ENCODE measurements around the gene GRM2. TPM values are rescaled to one million over a fixed set of nuclear protein-coding genes. Genes with fewer than 3 reads are reported as not detected.
A peak's percentile ranks its signal among the peaks of the same experiment; 100 is the strongest.
"Not testable (repeated sequence)": the region's sequence is repeated elsewhere in the genome, so short reads cannot be mapped to it uniquely, and the experiment has no call there.

The GRM2 gene
- total RNA-seq, 2 experiments from 2014 or later = 0.06 to 0.29 TPM

DNA sequence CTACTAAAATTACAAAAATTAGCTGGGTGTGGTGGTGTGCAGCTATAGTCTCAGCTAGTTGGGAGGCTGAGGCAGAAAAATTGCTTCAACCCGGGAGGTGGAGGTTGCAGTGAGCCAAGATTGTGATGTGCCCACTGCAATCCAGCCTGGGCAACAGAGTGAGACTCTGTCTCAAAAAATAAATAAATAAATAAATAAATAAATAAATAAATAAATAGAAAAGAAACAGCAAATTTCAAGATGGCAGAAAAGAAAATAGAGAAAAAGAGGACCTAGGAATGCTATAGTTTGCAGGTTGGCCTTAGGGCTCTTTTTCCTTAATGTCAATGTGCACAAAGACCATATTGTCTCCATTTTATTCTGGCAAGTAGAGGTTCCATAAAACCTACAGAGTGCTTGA, 44.0 kb downstream of the GRM2 start:
- Histone ChIP-seq H3K27ac (ENCODE audit: low read depth, low read length, poor library complexity, severe bottlenecking) (no peak overlapping the region), H2AFZ (ENCODE audit: low read length) (no peak overlapping the region), H3K9me2 (ENCODE audit: insufficient read depth, low read length) (no peaks in the 10 kb centered on the region), H3K36me3 (ENCODE audit: insufficient read depth, low read length) (no peaks in the 10 kb centered on the region), H3K4me3 (ENCODE audit: low read depth, low read length, poor library complexity, severe bottlenecking) (no peak overlapping the region), H3K4me1 (ENCODE audit: insufficient read depth, low read length, poor library complexity, severe bottlenecking) (no peaks in the 10 kb centered on the region), H3K79me2 (ENCODE audit: insufficient read depth, low read depth, low read length) (no peaks in the 10 kb centered on the region), H3K4me2 (ENCODE audit: low read length) (no peak overlapping the region), H3K9me3 (ENCODE audit: low read length) (peaks cover 12% of the 10 kb centered on the region), H4K20me1 (ENCODE audit: insufficient read depth, low read length) (no peaks in the 10 kb centered on the region)
- intact Hi-C loops (cut with micrococcal nuclease; ENCODE audit: unreplicated experiment) = no loop called here
- DNase-seq (ENCODE audit: low spot score) = no peak
- no TSS peak for BruUV-seq (replicated peaks)
- no peak for TF ChIP-seq EZH2phosphoT487 (IDR thresholded peaks at IDR 0.05; ENCODE audit: borderline replicate concordance, low read depth, low read length)
- TF ChIP-seq, protein P1, sequence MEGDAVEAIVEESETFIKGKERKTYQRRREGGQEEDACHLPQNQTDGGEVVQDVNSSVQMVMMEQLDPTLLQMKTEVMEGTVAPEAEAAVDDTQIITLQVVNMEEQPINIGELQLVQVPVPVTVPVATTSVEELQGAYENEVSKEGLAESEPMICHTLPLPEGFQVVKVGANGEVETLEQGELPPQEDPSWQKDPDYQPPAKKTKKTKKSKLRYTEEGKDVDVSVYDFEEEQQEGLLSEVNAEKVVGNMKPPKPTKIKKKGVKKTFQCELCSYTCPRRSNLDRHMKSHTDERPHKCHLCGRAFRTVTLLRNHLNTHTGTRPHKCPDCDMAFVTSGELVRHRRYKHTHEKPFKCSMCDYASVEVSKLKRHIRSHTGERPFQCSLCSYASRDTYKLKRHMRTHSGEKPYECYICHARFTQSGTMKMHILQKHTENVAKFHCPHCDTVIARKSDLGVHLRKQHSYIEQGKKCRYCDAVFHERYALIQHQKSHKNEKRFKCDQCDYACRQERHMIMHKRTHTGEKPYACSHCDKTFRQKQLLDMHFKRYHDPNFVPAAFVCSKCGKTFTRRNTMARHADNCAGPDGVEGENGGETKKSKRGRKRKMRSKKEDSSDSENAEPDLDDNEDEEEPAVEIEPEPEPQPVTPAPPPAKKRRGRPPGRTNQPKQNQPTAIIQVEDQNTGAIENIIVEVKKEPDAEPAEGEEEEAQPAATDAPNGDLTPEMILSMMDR (conservative IDR thresholded peaks at IDR 0.05; ENCODE audit: low read length) = no peak
- POLR2A ChIA-PET = no interaction called here
- CTCF ChIA-PET (ENCODE audit: unreplicated experiment) = no interaction called here

DNA sequence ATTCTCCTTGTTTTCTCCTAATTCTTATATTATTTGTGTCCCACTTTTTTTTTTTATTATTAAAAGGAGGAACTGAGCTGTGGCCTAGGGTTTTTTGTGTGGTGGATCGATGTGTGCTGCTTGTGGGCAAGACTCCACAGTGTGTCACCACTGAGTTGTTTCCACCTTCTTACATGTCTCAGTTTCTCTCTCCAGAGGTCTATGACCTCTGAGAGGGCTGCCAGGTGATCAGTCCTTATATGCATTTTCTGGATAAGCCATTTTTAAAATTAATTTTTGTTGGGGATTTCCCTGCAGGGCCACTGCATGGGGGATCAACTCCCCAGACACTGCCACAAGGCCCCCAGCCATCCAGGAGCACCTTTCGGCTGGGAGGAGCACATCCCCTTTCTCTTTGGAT, 44.4 kb downstream of the GRM2 start:
- CTCF ChIA-PET (ENCODE audit: unreplicated experiment) = no interaction called here
- no peaks in the 10 kb centered on the region for H3K36me3 ChIP-seq (ENCODE audit: insufficient read depth, low read length)
- POLR2A ChIA-PET = interaction anchor here (0.6 kb wide), 1 partner anchor 13 kb away, joined by 4 read pairs; no protein-coding TSS in a partner anchor

DNA sequence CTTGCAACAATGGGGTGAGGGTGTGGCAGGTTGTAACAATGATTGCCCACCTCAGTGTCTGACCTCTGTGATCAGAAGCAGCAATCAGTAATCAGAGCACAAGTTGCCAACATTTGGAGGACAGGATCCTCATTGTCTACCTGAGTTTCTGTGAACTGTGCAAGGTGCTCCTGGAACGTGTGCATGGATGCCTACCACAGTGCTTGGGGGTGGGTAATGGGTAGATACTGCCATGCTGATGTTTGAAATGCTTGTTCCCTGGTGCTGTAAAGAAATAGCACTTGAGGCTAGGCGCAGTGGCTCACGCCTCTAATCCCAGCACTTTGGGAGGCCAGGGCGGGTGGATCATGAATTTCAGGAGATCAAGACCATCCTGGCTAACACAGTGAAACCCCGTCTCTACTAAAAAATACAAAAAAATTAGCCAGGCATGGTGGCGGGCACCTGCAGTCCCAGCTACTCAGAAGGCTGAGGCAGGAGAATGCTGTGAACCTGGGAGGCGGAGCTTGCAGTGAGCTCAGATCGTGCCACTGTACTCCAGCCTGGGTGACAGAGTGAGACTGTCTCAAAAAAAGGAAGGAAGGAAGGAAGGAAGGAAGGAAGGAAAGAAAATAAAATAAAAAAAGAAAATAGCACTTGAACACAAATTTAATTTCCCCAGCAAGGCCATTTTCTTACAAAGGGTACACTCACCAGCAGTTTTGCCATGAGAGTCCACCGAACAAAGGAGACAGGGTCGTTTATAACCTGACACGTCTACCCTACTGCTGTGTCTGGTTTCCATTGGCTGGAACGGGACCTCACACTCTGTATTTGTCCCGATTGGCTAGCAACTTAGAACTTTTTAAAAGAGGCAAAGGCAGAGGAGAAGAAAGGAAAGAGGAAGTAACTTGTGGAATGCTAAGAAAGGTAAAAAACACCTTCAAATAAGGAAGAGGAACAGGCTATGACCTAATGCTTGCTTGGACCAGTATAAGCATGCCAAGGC, 47.2 kb downstream of the GRM2 start:
- H3K4me3 ChIP-seq (ENCODE audit: low read depth, low read length, poor library complexity, severe bottlenecking); H4K20me1 ChIP-seq (ENCODE audit: insufficient read depth, low read length); H3K9me2 ChIP-seq (ENCODE audit: insufficient read depth, low read length); H3K4me1 ChIP-seq (ENCODE audit: insufficient read depth, low read length, poor library complexity, severe bottlenecking); H3K27ac ChIP-seq (ENCODE audit: low read depth, low read length, poor library complexity, severe bottlenecking); H2AFZ ChIP-seq (ENCODE audit: low read length); DNase-seq (ENCODE audit: low spot score); intact Hi-C loops (cut with micrococcal nuclease; ENCODE audit: unreplicated experiment); BruUV-seq (replicated peaks); H3K79me2 ChIP-seq (ENCODE audit: insufficient read depth, low read depth, low read length); POLR2A ChIA-PET; H3K9me3 ChIP-seq (ENCODE audit: low read length); H3K36me3 ChIP-seq (ENCODE audit: insufficient read depth, low read length); CTCF ChIA-PET (ENCODE audit: unreplicated experiment); H3K4me2 ChIP-seq (ENCODE audit: low read length): not testable (repeated sequence)

More for the DNA sequence above, 44.4 kb downstream of the GRM2 start:
- no peaks in the 10 kb centered on the region for H4K20me1 ChIP-seq (ENCODE audit: insufficient read depth, low read length)
- H3K4me1 ChIP-seq (ENCODE audit: insufficient read depth, low read length, poor library complexity, severe bottlenecking) = no peaks in the 10 kb centered on the region
- no peak overlapping the region for H3K4me2 ChIP-seq (ENCODE audit: low read length)
- H3K79me2 ChIP-seq (ENCODE audit: insufficient read depth, low read depth, low read length) = no peaks in the 10 kb centered on the region
- no peak overlapping the region for H3K4me3 ChIP-seq (ENCODE audit: low read depth, low read length, poor library complexity, severe bottlenecking)
- TF ChIP-seq, protein P1 (conservative IDR thresholded peaks at IDR 0.05; ENCODE audit: low read length) = no peak
- TF ChIP-seq EZH2phosphoT487 (IDR thresholded peaks at IDR 0.05; ENCODE audit: borderline replicate concordance, low read depth, low read length) = no peak
- intact Hi-C loops (cut with micrococcal nuclease; ENCODE audit: unreplicated experiment) = no loop called here
- no peaks in the 10 kb centered on the region for H3K9me2 ChIP-seq (ENCODE audit: insufficient read depth, low read length)
- 0 out of 2 replicates have a peak overlapping the region, but pooled peaks have one; percentile 4 for H2AFZ ChIP-seq (ENCODE audit: low read length)
- H3K9me3 ChIP-seq (ENCODE audit: low read length) = peaks cover 12% of the 10 kb centered on the region
- H3K27ac ChIP-seq (ENCODE audit: low read depth, low read length, poor library complexity, severe bottlenecking) = no peak overlapping the region
- BruUV-seq (replicated peaks) = no TSS peak
- DNase-seq (ENCODE audit: low spot score) = no peak
